Pericardium fibroblast (primary cell): ENCODE results near the gene ATG3. TPM values are rescaled to one million over a fixed set of nuclear protein-coding genes. Genes with fewer than 3 reads are reported as not detected.

Source experiments
- total RNA-seq: library from RNA; depleted of rRNA; stranded (reverse); fragments of >200 nt; gene quantifications from 2 replicates; pipeline ENCODE4 v1.2.3, GENCODE V29; 2015

The ATG3 gene
- 39.2 and 56.6 TPM in 2 replicates for total RNA-seq

DNA sequence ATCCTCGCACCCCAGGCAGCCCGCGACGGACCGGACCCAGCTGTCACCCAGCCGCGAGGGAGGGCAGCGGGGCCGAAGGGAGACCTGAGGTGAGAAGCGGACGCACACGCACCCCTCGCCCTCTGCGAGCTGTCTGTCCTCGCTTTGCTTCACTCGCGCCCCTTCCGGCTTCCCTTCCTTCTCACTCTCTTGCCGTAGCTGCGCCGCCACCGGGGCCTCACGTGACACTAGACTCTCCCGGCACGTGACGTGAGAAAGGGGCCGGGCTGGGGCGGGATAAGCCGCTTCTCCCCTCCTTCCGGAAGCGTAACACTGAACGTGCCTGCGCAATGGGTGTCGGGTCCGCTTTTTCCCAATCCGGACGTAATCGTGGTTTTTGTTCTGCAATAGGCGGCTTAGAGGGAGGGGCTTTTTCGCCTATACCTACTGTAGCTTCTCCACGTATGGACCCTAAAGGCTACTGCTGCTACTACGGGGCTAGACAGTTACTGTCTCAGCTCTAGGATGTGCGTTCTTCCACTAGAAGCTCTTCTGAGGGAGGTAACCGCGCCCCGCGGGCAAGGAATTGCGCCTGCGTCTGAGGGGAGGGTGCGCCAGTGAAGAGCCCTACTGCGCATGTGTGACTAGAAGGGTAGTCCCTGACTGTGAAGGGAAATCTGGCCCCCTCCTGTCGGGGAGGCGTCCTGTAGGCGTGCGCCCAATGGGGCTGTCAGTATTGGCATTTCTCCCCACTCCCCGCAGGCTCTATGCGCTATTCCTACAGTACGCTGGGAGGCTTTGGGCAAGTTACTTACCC is at the start of gene ATG3, which contains the start of gene SLC35A5:
Gene ATG3 (minus strand): TSS at position 229 of the 796 bp plus-strand sequence. CDS start 434 bp downstream, outside the sequence.
Gene SLC35A5 (plus strand): TSS at position 312 of the 796 bp plus-strand sequence. CDS start 1,359 bp downstream, outside the sequence.

DNA sequence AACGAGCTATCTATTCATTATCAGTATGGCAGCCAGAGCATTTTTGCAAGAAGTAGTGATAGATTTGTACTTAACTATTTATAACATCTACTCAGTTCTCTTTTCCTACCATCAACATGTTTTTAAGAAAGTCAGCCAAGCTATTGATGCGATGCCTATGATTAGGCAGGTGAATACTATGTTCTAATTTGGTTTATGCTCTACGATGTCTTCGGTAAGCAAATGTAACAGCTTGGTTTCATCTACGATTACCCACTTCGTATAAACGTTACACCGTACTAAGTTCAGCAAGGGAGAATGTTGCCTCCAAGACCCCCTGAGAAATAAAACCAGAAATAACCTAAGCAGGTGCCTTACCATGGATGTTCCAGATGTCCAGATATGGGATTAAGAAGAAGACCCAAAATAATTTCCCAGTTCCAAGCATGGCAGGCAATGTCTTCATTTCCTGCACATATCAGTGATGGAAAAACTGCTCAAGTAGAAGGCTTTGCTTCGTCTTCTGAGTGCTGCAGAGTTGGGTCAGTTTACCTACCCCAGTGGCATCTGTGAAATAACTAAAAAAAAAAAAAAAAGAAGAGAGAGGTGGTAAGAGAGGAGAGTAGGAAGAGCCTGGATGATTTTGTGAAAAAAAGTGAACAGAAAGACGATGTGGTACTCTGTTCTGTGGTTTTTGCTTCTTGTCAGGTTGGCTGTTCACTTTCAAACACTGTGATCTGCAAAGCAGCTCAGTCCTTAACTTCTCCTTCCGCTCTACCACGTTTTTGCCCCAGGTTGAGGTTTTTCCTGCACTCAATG is 62.6 kb downstream of the ATG3 start, which contains the start of gene BTLA:
Gene BTLA (minus strand): TSS at position 559 of the 798 bp plus-strand sequence. CDS start 114 bp downstream, at position 445.

Other genes with a start within 250 kb of the ATG3 start
- 3.7 and 39.3 TPM in 2 replicates for gene CD200, start 228.8 kb downstream of the ATG3 start, total RNA-seq
- gene BTLA, start 62.5 kb downstream of the ATG3 start, total RNA-seq, result 0.43 TPM in 1 of 2 replicates, not detected in the other
- gene SLC35A5, start 83 bp upstream of the ATG3 start, total RNA-seq, result 22.6 and 25.3 TPM in 2 replicates
- 1,145 and 1,533 TPM in 2 replicates for gene CCDC80, start 79.2 kb upstream of the ATG3 start, total RNA-seq